MM.1S (cell line): Measurements from ENCODE around the gene TES.

Experiments used
- DNase-seq: peaks from one replicate; pipeline ENCODE4 v3.0.0-alpha.2; 2015
- H2AFZ ChIP-seq: fragments of 300-600 bp; sonication (generic); 2 replicates; pipeline ENCODE4 v1.6.0; 2016; ENCODE audit warnings: antibody characterized with exemption, low read length
- H3F3A ChIP-seq: fragments of 300-600 bp; sonication (generic); 2 replicates; pipeline ENCODE4 v1.6.1; 2016; ENCODE audit warnings: mild to moderate bottlenecking, antibody characterized with exemption, low read length, moderate library complexity, mixed read lengths; ENCODE audit not compliant: insufficient read depth
- H3K27ac ChIP-seq: fragments of 300-600 bp; sonication (generic); 2 replicates; pipeline ENCODE4 v1.5.1; 2016; ENCODE audit warnings: mild to moderate bottlenecking, low read length
- H3K27me3 ChIP-seq: fragments of 300-600 bp; sonication (generic); replicated peaks from 2 replicates; pipeline ENCODE4 v1.6.0; 2016; ENCODE audit warnings: low read length; ENCODE audit not compliant: insufficient read depth
- H3K36me3 ChIP-seq: fragments of 300-600 bp; sonication (generic); replicated peaks from 2 replicates; pipeline ENCODE4 v1.6.1; 2016; ENCODE audit warnings: mild to moderate bottlenecking, low read length, mixed read lengths; ENCODE audit not compliant: insufficient read depth
- H3K4me1 ChIP-seq: fragments of 300-600 bp; sonication (generic); 2 replicates; pipeline ENCODE4 v1.6.1; 2016; ENCODE audit warnings: low read length, mixed read lengths
- H3K4me2 ChIP-seq: fragments of 300-600 bp; sonication (generic); 2 replicates; pipeline ENCODE4 v1.6.0; 2016; ENCODE audit warnings: low read depth, low read length
- H3K4me3 ChIP-seq: fragments of 300-600 bp; sonication (generic); 2 replicates; pipeline ENCODE4 v1.5.1; 2016; ENCODE audit warnings: low read length, mixed read lengths
- H3K79me2 ChIP-seq: fragments of 300-600 bp; sonication (generic); 2 replicates; pipeline ENCODE4 v1.6.1; 2016; ENCODE audit warnings: mixed run types, low read length, mixed read lengths
- H3K9ac ChIP-seq: fragments of 300-600 bp; sonication (generic); 2 replicates; pipeline ENCODE4 v1.6.1; 2016; ENCODE audit warnings: low read length, mixed read lengths
- H3K9me2 ChIP-seq: fragments of 300-600 bp; sonication (generic); replicated peaks from 2 replicates; pipeline ENCODE4 v1.6.1; 2016; ENCODE audit warnings: mild to moderate bottlenecking, low read length, mixed read lengths; ENCODE audit not compliant: insufficient read depth
- H3K9me3 ChIP-seq: fragments of 300-600 bp; sonication (generic); replicated peaks from 2 replicates; pipeline ENCODE4 v1.6.1; 2016; ENCODE audit warnings: mild to moderate bottlenecking, low read length, mixed read lengths; ENCODE audit not compliant: insufficient read depth
- H4K20me1 ChIP-seq: fragments of 300-600 bp; sonication (generic); 2 replicates; pipeline ENCODE4 v1.6.1; 2016; ENCODE audit warnings: mild to moderate bottlenecking, low read length, moderate library complexity, mixed read lengths; ENCODE audit not compliant: insufficient read depth
- CTCF ChIP-seq: fragments of 300-600 bp; sonication (generic); IDR thresholded peaks from 2 replicates; pipeline ENCODE4 v1.5.1; 2016; ENCODE audit warnings: antibody characterized with exemption, low read length, mixed read lengths
- EZH2 ChIP-seq: fragments of 300-600 bp; sonication (generic); optimal IDR thresholded peaks from 2 replicates; pipeline ENCODE3; 2017; ENCODE audit warnings: low read depth, mild to moderate bottlenecking, antibody characterized with exemption, low read length, mixed read lengths
- EZH2phosphoT487 ChIP-seq: fragments of 300-600 bp; sonication (generic); IDR thresholded peaks from 2 replicates; pipeline ENCODE4 v1.6.1; 2018; ENCODE audit warnings: antibody characterized with exemption, low read length

Gene TES

GRCh38 chr7:116214921-116215320 is 4.6 kb downstream of the TES start:
- Histone ChIP-seq H4K20me1 (peaks cover 30% of the 10 kb centered on the region), H3K36me3 (no peaks in the 10 kb centered on the region; the same call in 1 of the 2 replicates), H3K4me1 (peaks cover 22% of the 10 kb centered on the region; the same call in 1 of the 2 replicates), H3K27me3 (no peaks in the 10 kb centered on the region), H3K27ac (no peak overlapping the region), H3F3A (peaks cover 18% of the 10 kb centered on the region), H3K79me2 (peaks cover 87% of the 10 kb centered on the region), H3K9me3 (no peaks in the 10 kb centered on the region), H3K9ac (no peak overlapping the region), H2AFZ (no peak overlapping the region), H3K9me2 (no peaks in the 10 kb centered on the region), H3K4me2 (no peak overlapping the region), H3K4me3 (no peak overlapping the region)
- no peak for TF ChIP-seq EZH2phosphoT487
- TF ChIP-seq CTCF = no peak
- no peak for TF ChIP-seq EZH2
- DNase-seq = no peak

- H3K4me3 ChIP-seq = no peak overlapping the region
- no peaks in the 10 kb centered on the region for H3K27me3 ChIP-seq
- H3K4me1 ChIP-seq = peaks cover 20% of the 10 kb centered on the region; the same call in 1 of the 2 replicates
- peaks cover 16% of the 10 kb centered on the region for H3F3A ChIP-seq
- peaks cover 94% of the 10 kb centered on the region for H3K79me2 ChIP-seq
- no peak for DNase-seq
- no peak overlapping the region for H3K4me2 ChIP-seq
- no peak overlapping the region for H3K9ac ChIP-seq
- no peak for TF ChIP-seq CTCF
- no peak for TF ChIP-seq EZH2phosphoT487
- no peak for TF ChIP-seq EZH2
- no peak overlapping the region for H2AFZ ChIP-seq
- H3K36me3 ChIP-seq = no peaks in the 10 kb centered on the region; the same call in 1 of the 2 replicates
- H3K9me3 ChIP-seq = no peaks in the 10 kb centered on the region
- H4K20me1 ChIP-seq = peaks cover 36% of the 10 kb centered on the region
- no peak overlapping the region for H3K27ac ChIP-seq
- H3K9me2 ChIP-seq = no peaks in the 10 kb centered on the region
Measured at GRCh38 chr7:116215551-116215950, 5.2 kb downstream of the TES start.

GRCh38 chr7:116216956-116217571 is 6.7 kb downstream of the TES start:
- Histone ChIP-seq H3K79me2 (peaks cover 99% of the 10 kb centered on the region), H3K36me3 (no peaks in the 10 kb centered on the region; the same call in 1 of the 2 replicates), H4K20me1 (peaks cover 49% of the 10 kb centered on the region), H3K27ac (no peak overlapping the region), H2AFZ (no peak overlapping the region), H3K9me2 (no peaks in the 10 kb centered on the region), H3K4me1 (peaks cover 20% of the 10 kb centered on the region; the same call in 1 of the 2 replicates), H3K27me3 (no peaks in the 10 kb centered on the region), H3F3A (peaks cover 1% of the 10 kb centered on the region), H3K4me2 (no peak overlapping the region), H3K4me3 (no peak overlapping the region), H3K9me3 (no peaks in the 10 kb centered on the region), H3K9ac (no peak overlapping the region)
- no peak for DNase-seq
- TF ChIP-seq EZH2phosphoT487 (no peak), CTCF (no peak), EZH2 (no peak)
